Measurements from ENCODE around the gene RASSF1.

DNA sequence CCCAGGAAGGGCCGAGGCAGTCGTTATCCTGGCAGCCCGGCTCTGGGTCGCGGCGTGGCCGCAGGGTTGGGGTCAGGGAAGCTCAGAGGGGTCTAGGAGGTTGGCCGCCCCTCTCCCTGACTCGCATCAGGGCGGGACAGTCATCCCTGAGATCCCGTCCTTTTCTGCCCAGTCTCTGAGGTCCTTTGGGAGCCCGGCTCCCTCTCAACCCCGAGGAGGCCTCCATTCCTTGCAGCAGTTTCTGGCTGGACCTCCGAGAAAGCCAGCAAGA is 18.6 kb downstream of the RASSF1 start:
- TF ChIP-seq FOXK2 (IDR thresholded peaks at IDR 0.05) (no peak), HDGF (IDR thresholded peaks at IDR 0.05; ENCODE audit: borderline replicate concordance) (no peak), SP1 (IDR thresholded peaks at IDR 0.05) (no peak)

Measured in HEK293T (cell line).